Tibial nerve (tissue), 4 donors: ENCODE measurements around the gene RBMS3.

Experiments used
- EP300 ChIP-seq, 2 donors: sonication (generic); formaldehyde crosslinking; IDR thresholded peaks; one replicate each; pipeline ENCODE4 v1.6.1; 2017; ENCODE audit warnings: antibody characterized with exemption in 2 of 2, mild to moderate bottlenecking in 1 of 2
- TF ChIP-seq, protein P1 (sequence below), 5 experiments: fragments of 200-600 bp in 3 of 5; fragments of 450-650 bp in 2 of 5; sonication (generic) in 3 of 5; IDR thresholded peaks; one replicate each; pipeline ENCODE4 v1.5.1; 2016 to 2019; ENCODE audit warnings: antibody characterized with exemption in 5 of 5, mild to moderate bottlenecking in 3 of 5, moderate library complexity in 2 of 5

- TF ChIP-seq, protein P1, sequence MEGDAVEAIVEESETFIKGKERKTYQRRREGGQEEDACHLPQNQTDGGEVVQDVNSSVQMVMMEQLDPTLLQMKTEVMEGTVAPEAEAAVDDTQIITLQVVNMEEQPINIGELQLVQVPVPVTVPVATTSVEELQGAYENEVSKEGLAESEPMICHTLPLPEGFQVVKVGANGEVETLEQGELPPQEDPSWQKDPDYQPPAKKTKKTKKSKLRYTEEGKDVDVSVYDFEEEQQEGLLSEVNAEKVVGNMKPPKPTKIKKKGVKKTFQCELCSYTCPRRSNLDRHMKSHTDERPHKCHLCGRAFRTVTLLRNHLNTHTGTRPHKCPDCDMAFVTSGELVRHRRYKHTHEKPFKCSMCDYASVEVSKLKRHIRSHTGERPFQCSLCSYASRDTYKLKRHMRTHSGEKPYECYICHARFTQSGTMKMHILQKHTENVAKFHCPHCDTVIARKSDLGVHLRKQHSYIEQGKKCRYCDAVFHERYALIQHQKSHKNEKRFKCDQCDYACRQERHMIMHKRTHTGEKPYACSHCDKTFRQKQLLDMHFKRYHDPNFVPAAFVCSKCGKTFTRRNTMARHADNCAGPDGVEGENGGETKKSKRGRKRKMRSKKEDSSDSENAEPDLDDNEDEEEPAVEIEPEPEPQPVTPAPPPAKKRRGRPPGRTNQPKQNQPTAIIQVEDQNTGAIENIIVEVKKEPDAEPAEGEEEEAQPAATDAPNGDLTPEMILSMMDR (IDR thresholded peaks at IDR 0.05): no peak
- TF ChIP-seq EP300 (IDR thresholded peaks at IDR 0.05): no peak
Observed at GRCh38 chr3:29868543-29869101, 587.8 kb downstream of the RBMS3 start.
